Stimulated activated naive B cell treated with anti-CD40 and anti-IgM and Interleukin-4, amounts not matched to agents 10 μg/mL and 1 μg/mL and 100 μg/mL, for 72 hours (primary cell): ENCODE measurements around the gene LSMEM2.

ENCODE experiments used
- ATAC-seq, 2 donors: fragments of 150-1000 bp; cut with Tn5 transposase; replicated peaks; 2 replicates each; pipeline ENCODE4 v1.10.0; 2021; ENCODE audit warnings: moderate library complexity in 1 of 2
- DNase-seq: peaks from one replicate; pipeline ENCODE4 v3.0.0; 2021
- H3K27ac Mint-ChIP-seq: one replicate; pipeline ENCODE4 v1.8.0; 2022; ENCODE audit warnings: mild to moderate bottlenecking, mixed read lengths
- H3K27me3 Mint-ChIP-seq, 2 donors: one replicate each; pipeline ENCODE4 v1.8.0; 2022; ENCODE audit warnings: mixed read lengths in 2 of 2
- H3K36me3 Mint-ChIP-seq, 2 donors: one replicate each; pipeline ENCODE4 v1.8.0; 2022; ENCODE audit warnings: mixed read lengths in 2 of 2, mild to moderate bottlenecking in 1 of 2
- H3K4me1 Mint-ChIP-seq, 2 donors: one replicate each; pipeline ENCODE4 v1.8.0; 2022; ENCODE audit warnings: mixed read lengths in 2 of 2, mild to moderate bottlenecking in 1 of 2
- H3K4me3 Mint-ChIP-seq, 2 donors: one replicate each; pipeline ENCODE4 v1.8.0; 2022; ENCODE audit warnings: mild to moderate bottlenecking in 2 of 2, mixed read lengths in 2 of 2, moderate library complexity in 1 of 2
- H3K9me3 Mint-ChIP-seq, 2 donors: one replicate each; pipeline ENCODE4 v1.8.0; 2022; ENCODE audit warnings: mixed read lengths in 2 of 2, mild to moderate bottlenecking in 1 of 2

LSMEM2 gene

GRCh38 chr3:50319181-50319893, 40.5 kb downstream of the LSMEM2 start:
- peaks cover 43 to 71% of the 10 kb centered on the region in 2 donors for H3K4me1 Mint-ChIP-seq
- no peak overlapping the region for H3K27ac Mint-ChIP-seq
- DNase-seq (no peak), ATAC-seq (no peak)
- peaks cover 21 to 41% of the 10 kb centered on the region in 2 donors for H3K36me3 Mint-ChIP-seq
- no peaks in the 10 kb centered on the region for H3K27me3 Mint-ChIP-seq
- H3K9me3 Mint-ChIP-seq = no peaks in the 10 kb centered on the region
- peak overlapping the region in 1 of 2 donors; percentile 27 for H3K4me3 Mint-ChIP-seq

- ATAC-seq = no peak
- Mint-ChIP-seq H3K4me3 (peak overlapping the region; percentile 86 to 90), H3K27me3 (no peaks in the 10 kb centered on the region), H3K9me3 (no peaks in the 10 kb centered on the region), H3K4me1 (peaks cover 44 to 77% of the 10 kb centered on the region in 2 donors), H3K36me3 (peaks cover 24 to 45% of the 10 kb centered on the region in 2 donors), H3K27ac (peak overlapping the region; percentile 62)
- DNase-seq = no peak
Measured at GRCh38 chr3:50319894-50320625, 41.2 kb downstream of the LSMEM2 start.

- H3K27ac Mint-ChIP-seq = peak overlapping the region; percentile 87
- ATAC-seq = peak; percentile 66 to 72
Measured at GRCh38 chr3:50320853-50321335, 42.0 kb downstream of the LSMEM2 start.

GRCh38 chr3:50321336-50322114, 42.6 kb downstream of the LSMEM2 start:
- Mint-ChIP-seq H3K27me3 (no peaks in the 10 kb centered on the region), H3K27ac (peak overlapping the region; percentile 99), H3K9me3 (no peaks in the 10 kb centered on the region), H3K36me3 (peaks cover 25 to 45% of the 10 kb centered on the region in 2 donors), H3K4me1 (peaks cover 40 to 83% of the 10 kb centered on the region in 2 donors), H3K4me3 (peak overlapping the region; percentile 84 to 90)
- DNase-seq (peak; percentile 82), ATAC-seq (peak; percentile 83 to 89)

More at GRCh38 chr3:50320853-50321335, 42.0 kb downstream of the LSMEM2 start:
- Mint-ChIP-seq H3K27me3 (no peaks in the 10 kb centered on the region), H3K4me1 (peaks cover 44 to 82% of the 10 kb centered on the region in 2 donors), H3K4me3 (peak overlapping the region; percentile 86 to 90), H3K9me3 (no peaks in the 10 kb centered on the region), H3K36me3 (peaks cover 26 to 46% of the 10 kb centered on the region in 2 donors)
- DNase-seq = no peak

- ATAC-seq (no peak), DNase-seq (no peak)
- peaks cover 39 to 84% of the 10 kb centered on the region in 2 donors for H3K4me1 Mint-ChIP-seq
- no peak overlapping the region for H3K27ac Mint-ChIP-seq
- peak overlapping the region; percentile 84 to 90 for H3K4me3 Mint-ChIP-seq
- H3K9me3 Mint-ChIP-seq = no peaks in the 10 kb centered on the region
- no peaks in the 10 kb centered on the region for H3K27me3 Mint-ChIP-seq
- H3K36me3 Mint-ChIP-seq = peaks cover 20 to 42% of the 10 kb centered on the region in 2 donors
Measured at GRCh38 chr3:50322115-50322385, 43.2 kb downstream of the LSMEM2 start.

- Mint-ChIP-seq H3K4me3 (peak within 1 kb of the TSS; percentile 84 to 90), H3K27ac (peak within 1 kb of the TSS; percentile 99), H3K27me3 (no peaks in the 10 kb centered on the region), H3K36me3 (peaks cover 20 to 42% of the 10 kb centered on the region in 2 donors), H3K9me3 (no peaks in the 10 kb centered on the region), H3K4me1 (peaks cover 37 to 89% of the 10 kb centered on the region in 2 donors)
- ATAC-seq (no peak), DNase-seq (no peak)
Measured at GRCh38 chr3:50322386-50323091, 43.7 kb downstream of the LSMEM2 start, which contains the start of gene HYAL2. HYAL2 (minus strand) TSS chr3:50322745; CDS start chr3:50320489, 2,256 bp downstream.

- Mint-ChIP-seq H3K36me3 (peaks cover 17 to 42% of the 10 kb centered on the region in 2 donors), H3K27me3 (no peaks in the 10 kb centered on the region), H3K4me3 (peak overlapping the region in 1 of 2 donors; percentile 39), H3K27ac (peak overlapping the region; percentile 65), H3K9me3 (no peaks in the 10 kb centered on the region), H3K4me1 (peaks cover 37 to 90% of the 10 kb centered on the region in 2 donors)
- ATAC-seq (no peak), DNase-seq (no peak)
Measured at GRCh38 chr3:50323092-50323600, 44.3 kb downstream of the LSMEM2 start.

GRCh38 chr3:50323614-50324199, 44.8 kb downstream of the LSMEM2 start:
- peaks cover 34 to 90% of the 10 kb centered on the region in 2 donors for H3K4me1 Mint-ChIP-seq
- peaks cover 17 to 42% of the 10 kb centered on the region in 2 donors for H3K36me3 Mint-ChIP-seq

GRCh38 chr3:50324351-50325112, 45.6 kb downstream of the LSMEM2 start:
- H3K9me3 Mint-ChIP-seq = no peaks in the 10 kb centered on the region
- peaks cover 27 to 89% of the 10 kb centered on the region in 2 donors for H3K4me1 Mint-ChIP-seq
- peak; percentile 35 to 38 for ATAC-seq
- no peak overlapping the region for H3K4me3 Mint-ChIP-seq
- no peaks in the 10 kb centered on the region for H3K27me3 Mint-ChIP-seq
- H3K27ac Mint-ChIP-seq = no peak overlapping the region
- peak; percentile 60 for DNase-seq
- peaks cover 16 to 35% of the 10 kb centered on the region in 2 donors for H3K36me3 Mint-ChIP-seq

More at GRCh38 chr3:50323614-50324199, 44.8 kb downstream of the LSMEM2 start:
- Mint-ChIP-seq H3K9me3 (no peaks in the 10 kb centered on the region), H3K27me3 (no peaks in the 10 kb centered on the region), H3K4me3 (no peak overlapping the region), H3K27ac (peak overlapping the region; percentile 65)
- ATAC-seq = no peak
- DNase-seq = no peak

- peaks cover 20 to 39% of the 10 kb centered on the region in 2 donors for H3K36me3 Mint-ChIP-seq
- ATAC-seq (no peak), DNase-seq (no peak)
- no peak overlapping the region for H3K4me3 Mint-ChIP-seq
- H3K9me3 Mint-ChIP-seq = no peaks in the 10 kb centered on the region
- no peaks in the 10 kb centered on the region for H3K27me3 Mint-ChIP-seq
- no peak overlapping the region for H3K27ac Mint-ChIP-seq
- H3K4me1 Mint-ChIP-seq = peaks cover 28 to 89% of the 10 kb centered on the region in 2 donors
Measured at GRCh38 chr3:50325113-50325480, 46.2 kb downstream of the LSMEM2 start.

GRCh38 chr3:50325497-50326181, 46.8 kb downstream of the LSMEM2 start:
- ATAC-seq = no peak
- peaks cover 24 to 44% of the 10 kb centered on the region in 2 donors for H3K36me3 Mint-ChIP-seq
- H3K9me3 Mint-ChIP-seq = no peaks in the 10 kb centered on the region
- H3K4me1 Mint-ChIP-seq = peaks cover 25 to 83% of the 10 kb centered on the region in 2 donors
- H3K27me3 Mint-ChIP-seq = no peaks in the 10 kb centered on the region
- no peak overlapping the region for H3K27ac Mint-ChIP-seq
- H3K4me3 Mint-ChIP-seq = peak overlapping the region in 1 of 2 donors; percentile 19
- DNase-seq = no peak

GRCh38 chr3:50326182-50326541, 47.3 kb downstream of the LSMEM2 start:
- H3K9me3 Mint-ChIP-seq = no peaks in the 10 kb centered on the region
- peak overlapping the region; percentile 25 to 35 for H3K4me3 Mint-ChIP-seq
- H3K36me3 Mint-ChIP-seq = peaks cover 29 to 45% of the 10 kb centered on the region in 2 donors

More at GRCh38 chr3:50326182-50326541, 47.3 kb downstream of the LSMEM2 start:
- ATAC-seq = no peak
- no peak for DNase-seq
- Mint-ChIP-seq H3K4me1 (peaks cover 24 to 81% of the 10 kb centered on the region in 2 donors), H3K27me3 (no peaks in the 10 kb centered on the region), H3K27ac (no peak overlapping the region)
